PC-3 (cell line): ENCODE measurements around the gene JAKMIP1.

Experiments used
- CTCF ChIP-seq: fragments of 300-600 bp; sonication (generic); conservative IDR thresholded peaks from 2 replicates; pipeline ENCODE4 v1.5.1; 2017; ENCODE audit warnings: antibody characterized with exemption, low read depth, mild to moderate bottlenecking, low read length
- EZH2 ChIP-seq: fragments of 300-600 bp; sonication (generic); IDR thresholded peaks from one replicate; pipeline ENCODE4 v1.6.1; 2017; ENCODE audit warnings: antibody characterized with exemption, mild to moderate bottlenecking, low read length; ENCODE audit not compliant: unreplicated experiment
- EZH2phosphoT487 ChIP-seq: fragments of 300-600 bp; sonication (generic); IDR thresholded peaks from 2 replicates; pipeline ENCODE4 v1.6.1; 2018; ENCODE audit warnings: mild to moderate bottlenecking, antibody characterized with exemption, low read length, borderline replicate concordance

- no peak for TF ChIP-seq CTCF
- no peak for TF ChIP-seq EZH2
- no peak for TF ChIP-seq EZH2phosphoT487
Observed at GRCh38 chr4:6050551-6050950, 149.8 kb downstream of the JAKMIP1 start.
